Ammon's horn (tissue), 1 donor: ENCODE measurements around the gene AIRE.

Source experiments
- DNase-seq: peaks from one replicate; pipeline ENCODE4 v3.0.0-alpha.2; 2016; ENCODE audit warnings: low spot score

AIRE gene

DNA sequence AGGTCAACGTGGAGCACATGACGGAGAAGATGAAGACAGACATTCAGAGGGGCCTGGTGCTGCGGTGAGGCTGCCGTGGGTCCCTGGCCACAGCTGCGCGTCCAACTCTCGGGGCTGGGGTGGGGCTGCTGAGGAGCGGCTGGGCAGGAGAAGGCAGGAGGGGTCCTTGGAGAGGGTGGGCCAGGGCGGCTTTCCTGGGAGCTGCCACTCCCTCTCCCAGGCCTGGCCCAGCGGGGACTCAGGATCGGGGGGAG is 39.1 kb downstream of the AIRE start:
- no peak for DNase-seq

DNA sequence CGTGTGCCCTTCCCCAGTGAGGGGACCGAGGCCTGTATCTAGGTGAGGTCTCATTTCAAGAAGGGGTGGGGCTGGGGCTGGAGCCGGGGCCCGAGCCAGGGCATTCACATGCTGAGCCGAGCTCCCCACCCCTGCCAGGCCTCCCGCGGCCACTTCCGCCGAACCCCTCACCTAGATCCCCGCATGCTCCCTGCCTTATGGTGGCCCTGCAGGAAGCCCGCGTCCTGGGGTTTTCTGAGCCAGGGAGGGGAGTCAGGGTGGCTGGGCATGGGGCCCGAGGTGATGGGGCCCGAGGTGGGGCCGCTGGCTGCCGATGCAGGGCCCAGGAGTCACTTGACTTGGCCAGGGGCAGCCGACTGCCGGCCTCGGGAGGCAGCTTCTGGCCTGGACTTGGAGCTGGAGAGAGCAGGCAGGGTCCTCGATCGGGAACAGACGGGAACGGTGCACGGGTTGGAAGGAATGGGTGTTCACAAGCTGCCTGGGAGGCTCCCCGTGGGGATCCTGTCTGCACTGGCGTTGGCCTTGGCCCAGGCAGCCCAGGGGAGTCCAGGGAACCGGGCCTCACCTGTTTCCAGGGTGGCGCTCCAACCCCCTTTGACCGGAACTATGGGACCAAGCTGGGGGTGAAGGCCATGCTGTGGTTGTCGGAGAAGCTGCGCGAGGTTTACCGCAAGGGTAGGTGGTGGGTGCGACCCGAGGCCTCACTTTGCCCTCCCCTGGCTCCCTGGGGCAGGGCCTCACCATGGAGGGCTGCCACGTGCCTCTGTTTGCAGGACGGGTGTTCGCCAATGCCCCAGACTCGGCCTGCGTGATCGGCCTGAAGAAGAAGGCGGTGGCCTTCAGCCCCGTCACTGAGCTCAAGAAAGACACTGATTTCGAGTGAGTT is 40.0 kb downstream of the AIRE start:
- DNase-seq, result no peak

DNA sequence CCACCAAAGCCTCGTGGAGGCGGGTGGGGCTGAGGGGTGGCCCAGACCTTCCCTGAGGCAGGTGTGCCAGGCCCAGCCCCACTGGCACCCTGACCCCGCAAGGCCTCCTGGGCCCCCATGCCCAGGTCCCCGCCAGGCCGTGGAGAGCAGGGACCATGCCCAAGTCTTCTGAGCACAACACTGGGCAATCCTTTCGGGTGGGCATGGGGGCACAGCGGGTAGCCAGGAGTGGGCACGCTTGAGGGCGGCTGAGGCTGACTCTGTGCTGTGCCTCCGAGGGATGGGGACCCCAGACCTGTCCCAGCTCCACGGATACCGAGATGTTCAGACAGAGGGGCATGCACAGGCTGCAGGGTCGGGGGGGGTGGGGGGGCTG is 40.6 kb downstream of the AIRE start:
- DNase-seq, result no peak

DNA sequence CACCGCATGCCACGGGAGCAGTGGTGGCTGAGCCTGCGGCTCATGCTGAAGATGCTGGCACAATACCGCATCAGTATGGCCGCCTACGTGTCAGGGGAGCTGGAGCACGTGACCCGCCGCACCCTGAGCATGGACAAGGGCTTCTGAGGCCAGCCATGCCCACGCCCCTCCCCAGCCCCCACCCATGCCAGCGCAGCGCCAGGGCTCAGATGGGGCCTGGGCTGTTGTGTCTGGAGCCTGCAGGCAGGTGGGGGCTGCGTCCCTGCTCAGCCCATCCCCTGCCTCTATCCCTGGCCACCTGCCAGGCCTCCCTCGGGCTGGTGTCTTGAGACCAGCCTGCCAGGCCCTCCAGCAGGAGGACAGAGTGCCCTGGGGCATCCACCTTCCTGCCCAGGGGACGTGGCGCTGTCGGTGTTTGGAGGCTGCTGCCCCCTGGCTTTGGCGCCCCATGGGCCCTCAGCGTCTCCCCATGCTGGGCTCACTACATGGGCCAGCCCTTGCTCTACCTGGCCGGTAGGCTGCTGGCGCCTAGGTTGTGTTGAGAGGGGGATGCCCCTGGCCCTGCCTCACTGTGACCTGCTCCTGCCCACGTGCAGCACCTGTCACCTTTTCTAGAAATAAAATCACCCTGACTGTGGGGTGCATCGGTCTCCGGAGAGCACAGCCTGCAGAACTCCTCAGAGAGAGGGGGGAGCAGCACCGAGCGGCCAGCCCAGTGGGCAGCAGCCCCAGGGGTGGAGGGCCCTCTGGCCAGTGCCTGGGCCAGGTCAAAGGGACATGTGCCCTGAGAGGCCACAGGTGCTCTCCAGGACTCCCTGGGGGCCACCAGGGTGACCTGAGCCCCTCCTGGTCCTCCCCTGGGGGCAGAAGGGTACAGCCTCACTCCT is 41.3 kb downstream of the AIRE start:
- DNase-seq, result no peak

DNA sequence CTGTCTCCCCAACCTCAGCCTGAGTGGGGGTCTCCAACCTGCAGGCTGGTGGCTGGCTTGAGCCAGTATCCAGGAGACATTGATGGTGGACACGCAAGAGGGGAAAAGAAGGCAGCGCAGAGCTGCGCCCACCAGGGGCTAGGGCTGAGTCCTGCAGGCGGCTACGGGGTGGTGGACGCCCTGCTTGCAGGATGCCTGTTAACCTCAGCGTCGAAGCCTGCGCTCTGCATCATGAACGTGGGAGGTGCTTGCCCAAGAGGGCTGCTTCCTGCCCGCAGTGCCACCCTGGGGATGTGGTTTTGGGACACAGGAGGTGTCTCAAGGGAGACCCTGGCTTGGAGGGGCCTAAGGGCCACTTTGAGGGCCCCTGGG is 41.9 kb downstream of the AIRE start:
- no peak for DNase-seq

DNA sequence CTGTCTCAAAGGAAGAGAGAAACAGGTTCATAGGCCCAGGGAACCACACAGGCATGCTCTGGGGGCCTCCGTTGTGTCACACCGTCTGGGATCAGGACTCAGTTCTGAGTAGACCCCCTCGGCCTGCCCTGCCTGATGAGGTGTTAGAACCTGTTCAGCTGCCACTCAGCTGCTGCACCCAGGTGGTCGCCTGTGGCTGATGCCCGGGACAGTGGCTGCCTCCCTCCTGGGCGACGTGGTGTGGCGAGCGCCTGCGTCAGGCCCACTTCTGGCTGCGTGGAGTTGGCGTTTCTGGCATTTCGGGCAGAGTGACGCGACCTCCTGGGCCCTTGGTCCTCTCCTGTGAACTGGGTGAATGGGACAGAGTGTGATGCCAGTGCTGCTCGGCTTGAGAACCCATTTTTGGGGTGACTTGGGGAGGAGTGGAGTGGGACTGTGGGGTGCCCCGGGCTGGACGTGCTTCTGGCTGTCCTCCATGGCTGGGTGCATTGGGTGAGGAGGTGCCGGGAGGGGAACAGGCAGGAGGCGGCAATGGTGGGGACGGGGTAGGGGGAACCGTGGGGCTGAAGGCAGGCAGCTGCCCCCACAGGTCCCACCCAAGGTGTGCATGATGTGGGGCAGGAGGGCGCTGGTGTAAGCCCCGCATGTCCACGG is 42.7 kb downstream of the AIRE start:
- DNase-seq, result no peak

DNA sequence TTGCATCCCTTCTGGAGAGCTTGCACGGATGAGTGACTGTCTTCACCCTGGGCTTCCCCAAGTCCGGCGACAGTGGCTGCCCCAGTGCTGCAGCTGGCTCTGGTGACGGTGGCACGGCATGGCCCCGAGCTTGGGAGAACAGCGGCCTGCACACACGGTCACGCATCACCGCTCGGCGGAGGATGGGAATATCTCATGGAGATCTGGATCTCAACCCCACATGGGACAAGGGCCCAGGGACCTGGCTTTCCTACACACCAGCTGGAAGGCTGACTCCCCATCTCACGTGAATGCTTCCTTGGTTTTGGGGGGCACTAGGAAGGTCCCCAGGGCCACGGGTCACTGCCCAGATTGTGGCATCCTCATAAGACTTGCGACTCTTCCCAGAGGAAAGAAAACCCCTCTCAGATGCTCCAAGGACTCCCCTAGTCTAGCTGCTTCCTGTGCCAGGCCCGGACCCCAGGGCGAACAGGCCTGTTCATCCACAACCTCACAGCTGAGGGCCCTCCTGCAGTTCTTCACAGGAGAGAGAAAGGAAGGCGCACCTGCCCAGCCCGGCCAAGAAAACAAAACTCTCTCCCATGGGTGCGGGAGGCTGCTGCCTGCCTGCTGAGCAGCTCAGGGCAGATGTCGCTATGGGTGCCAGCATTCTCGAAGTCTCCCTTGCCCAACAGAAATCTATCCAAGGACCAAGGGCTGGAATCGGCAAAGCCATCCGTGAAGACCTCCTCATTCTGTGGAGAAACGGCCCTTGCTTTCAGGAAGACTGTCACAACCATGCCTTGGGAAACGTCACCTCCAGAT is 43.6 kb downstream of the AIRE start:
- DNase-seq, result no peak

DNA sequence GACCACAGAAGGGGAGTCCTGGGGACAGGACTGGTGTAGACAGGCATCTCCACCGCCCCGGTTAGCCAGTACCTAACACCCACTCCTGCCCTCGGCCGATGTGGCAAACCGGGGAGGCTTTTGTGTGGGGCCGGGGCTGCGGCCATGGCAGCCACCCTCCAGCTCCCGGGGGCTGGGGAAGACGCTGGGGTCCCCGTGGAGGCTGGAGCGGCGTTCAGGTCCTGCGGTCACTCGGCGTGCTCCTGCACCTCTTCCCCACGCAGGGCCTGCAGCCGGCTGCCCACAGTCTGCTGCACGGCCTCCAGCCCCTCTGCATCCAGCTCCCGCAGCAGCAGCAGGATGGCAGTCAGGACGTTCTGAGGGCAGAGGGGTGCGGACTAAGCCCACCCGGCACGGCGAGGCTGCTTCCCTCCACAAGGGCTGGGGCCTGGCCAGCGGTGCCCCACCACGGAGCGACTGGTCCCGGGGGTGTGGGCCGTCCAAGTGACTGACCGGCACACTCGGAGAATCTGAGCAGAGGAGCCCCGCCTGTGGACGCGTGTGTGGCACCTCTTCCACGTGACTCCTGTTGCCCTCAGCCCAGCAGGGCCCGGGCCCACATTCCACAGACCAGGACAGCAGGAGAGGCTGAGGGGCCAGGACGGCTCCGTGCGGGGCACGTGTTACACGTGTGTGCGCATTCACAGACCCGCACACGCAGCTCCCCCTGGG is 44.5 kb downstream of the AIRE start:
- no peak for DNase-seq

DNA sequence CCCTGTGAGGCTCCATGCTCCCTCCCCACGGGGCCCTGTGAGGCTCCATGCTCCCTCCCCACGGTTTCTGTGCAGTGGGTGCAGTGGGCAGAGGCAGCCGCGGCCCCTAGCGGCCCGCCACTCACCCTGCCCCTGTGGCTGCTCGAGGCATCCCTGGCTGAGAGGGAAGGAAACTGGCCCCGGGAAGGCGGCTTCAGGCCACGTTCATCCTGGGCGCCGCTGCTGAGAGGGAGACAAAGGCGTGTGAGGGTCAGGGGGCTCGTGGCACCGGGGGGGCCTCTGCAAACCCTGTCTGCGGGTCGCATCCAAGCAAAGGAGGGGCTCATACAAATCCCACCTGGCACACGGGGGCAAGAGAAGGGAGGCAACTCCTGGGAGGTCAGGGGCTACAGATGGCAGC is 45.0 kb downstream of the AIRE start:
- no peak for DNase-seq

DNA sequence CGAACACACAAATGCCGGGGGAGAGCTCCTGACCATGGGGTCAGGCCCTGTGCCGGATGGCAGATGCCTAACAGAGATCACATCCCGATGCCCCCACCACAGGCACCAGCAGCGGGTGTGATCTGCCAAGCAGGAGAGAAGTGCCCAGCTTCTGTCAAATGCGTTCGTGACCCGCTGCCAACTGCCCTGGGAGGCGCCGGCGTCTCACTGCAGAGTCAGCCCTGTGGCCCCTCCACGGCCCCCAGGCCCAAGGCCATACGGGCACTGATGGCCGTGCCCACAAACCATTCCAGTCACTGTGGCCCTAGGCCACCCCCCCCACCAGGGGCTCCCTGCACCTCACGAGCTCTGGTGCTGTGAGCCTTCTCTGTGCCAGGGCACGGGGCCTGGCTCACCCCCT is 45.5 kb downstream of the AIRE start:
- no peak for DNase-seq

DNA sequence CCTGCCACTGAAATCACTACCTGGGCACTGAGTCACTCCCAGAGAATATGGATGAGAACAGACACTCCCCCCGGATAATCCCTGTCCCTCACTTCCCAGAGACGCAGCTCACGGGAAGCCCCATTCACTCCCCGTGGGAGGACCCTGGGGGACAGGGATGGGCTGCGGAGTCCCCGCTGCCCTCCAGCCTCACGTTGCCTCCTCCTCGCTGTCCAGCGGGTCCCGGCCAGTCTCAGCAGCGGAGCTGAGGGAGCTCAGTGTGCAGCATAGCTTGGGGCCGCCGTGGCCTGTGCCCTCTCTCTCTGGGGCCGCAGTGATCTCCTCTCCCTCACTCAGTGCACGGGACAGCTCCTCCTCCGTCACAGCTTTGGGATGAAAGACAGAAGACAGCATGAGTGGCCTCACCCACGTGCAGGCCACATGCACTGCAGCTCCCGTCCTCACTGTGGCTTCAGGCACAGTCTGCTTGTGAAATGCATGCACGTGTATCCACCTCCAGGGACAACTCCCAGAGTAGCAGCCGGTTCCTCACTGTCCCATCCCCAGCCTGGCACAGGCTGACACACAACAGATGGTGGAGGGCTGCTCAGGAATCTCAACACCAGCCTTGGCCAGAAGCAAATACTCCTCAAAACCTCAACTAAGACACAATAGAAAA is 46.1 kb downstream of the AIRE start:
- DNase-seq, result no peak

DNA sequence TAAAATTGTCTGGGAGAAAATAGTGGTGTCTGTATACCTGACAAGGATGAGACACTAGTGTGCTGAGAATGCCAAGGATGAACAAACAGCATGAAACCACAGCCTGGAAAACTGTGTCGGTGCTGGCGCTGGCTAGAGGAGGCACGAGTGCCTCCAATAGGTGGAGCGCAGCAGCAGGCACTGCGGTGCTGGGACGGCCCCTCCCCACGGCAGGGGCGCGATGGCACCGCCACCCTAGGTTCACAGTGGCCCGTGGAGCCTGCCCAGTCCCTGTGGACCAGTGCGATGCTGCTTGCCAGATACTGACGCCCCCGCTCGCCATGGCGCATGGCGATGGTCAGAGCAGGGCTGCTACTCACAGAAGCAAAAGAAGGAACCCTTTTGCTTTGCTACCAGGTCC is 46.7 kb downstream of the AIRE start:
- DNase-seq, result no peak

DNA sequence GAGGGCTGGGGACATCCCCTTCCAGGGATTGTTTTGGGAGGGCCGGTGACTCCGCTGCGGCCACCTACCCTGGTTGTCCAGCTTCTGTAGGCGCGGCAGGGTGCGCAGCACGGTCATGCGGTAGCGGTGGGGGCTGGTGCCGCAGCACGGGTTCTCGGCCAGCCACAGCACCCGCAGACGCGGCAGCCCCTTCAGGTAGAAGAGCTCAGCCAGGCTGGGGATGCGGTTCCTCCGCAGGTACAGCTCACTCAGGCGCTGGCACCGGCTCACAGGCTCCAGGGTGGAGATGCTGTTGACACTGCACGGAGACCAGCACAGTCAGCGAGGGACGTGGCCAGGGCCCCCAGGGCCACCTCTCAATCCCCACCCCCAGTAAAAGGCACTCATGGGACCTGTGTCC is 47.3 kb downstream of the AIRE start:
- no peak for DNase-seq

DNA sequence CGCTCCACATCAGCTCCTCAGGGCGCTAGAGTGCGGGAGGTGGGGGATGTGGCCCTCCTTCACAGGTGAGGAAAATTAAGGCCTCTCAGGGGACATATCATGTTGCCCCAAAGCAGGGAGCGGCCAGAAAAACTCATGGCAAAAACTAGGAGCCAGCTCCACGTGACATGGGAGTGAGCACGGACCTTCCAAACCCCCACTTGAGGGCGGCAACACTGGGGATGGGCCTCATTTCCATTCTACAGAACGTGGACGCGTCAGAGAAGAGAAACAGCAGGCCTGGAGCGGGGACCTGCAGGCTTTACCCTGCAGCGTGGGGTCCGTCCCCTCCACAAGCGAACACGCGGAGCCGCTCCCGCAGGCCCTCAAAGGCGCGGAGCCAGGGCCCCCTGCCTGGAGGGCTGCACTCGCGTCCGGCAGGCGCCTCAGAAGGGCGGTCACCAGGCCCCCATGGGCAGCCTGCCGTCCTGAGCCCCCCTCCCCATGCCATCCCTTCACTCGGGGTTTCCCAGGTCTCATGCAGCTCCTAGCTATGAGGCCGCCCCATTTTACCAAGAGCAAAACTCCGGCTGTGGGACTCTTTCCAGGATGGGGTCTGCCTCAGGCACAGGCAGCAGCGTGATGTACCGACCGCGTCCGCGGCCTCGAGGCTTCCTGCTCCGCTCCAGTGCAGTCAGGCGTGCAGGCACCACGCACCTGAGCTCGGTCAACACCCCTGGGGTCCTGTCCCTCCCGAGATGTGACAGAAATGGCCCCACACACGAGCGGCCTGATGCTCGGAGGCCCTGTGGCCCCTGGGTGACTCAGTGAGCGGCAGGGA is 48.0 kb downstream of the AIRE start:
- DNase-seq, result no peak

DNA sequence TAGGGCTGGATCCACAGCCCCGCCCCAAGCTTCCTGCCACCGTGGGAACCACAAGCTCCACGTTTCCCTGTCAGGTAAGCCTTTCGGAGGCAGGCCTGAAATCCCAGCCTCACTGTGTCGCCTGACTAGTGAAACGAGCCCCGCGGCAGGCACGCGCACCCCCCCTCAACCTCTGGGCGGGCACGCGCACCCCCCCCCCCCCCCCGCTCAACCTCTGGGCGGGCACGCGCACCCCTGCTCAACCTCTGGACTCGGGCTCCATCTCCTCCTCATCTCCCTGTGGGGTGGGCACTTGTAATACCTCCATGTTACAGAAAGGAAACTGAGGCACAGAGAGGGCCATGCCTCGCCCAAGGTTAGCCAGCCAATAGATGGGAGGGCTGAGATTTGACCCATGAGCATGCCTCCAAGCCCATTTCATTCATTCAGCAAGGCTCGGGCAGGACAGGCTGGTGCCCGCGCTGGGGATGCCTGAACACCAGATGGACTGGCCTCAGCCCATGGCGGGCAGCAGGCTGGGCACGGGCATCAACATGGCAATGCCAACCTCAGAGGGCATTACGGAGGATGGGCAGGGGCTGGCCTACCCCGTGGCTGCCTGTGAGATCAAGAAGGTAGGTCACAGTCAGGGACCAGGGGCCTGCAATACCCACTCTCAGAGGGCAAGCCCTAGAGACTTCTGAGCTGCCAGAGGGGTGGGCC is 48.8 kb downstream of the AIRE start:
- DNase-seq, result no peak

DNA sequence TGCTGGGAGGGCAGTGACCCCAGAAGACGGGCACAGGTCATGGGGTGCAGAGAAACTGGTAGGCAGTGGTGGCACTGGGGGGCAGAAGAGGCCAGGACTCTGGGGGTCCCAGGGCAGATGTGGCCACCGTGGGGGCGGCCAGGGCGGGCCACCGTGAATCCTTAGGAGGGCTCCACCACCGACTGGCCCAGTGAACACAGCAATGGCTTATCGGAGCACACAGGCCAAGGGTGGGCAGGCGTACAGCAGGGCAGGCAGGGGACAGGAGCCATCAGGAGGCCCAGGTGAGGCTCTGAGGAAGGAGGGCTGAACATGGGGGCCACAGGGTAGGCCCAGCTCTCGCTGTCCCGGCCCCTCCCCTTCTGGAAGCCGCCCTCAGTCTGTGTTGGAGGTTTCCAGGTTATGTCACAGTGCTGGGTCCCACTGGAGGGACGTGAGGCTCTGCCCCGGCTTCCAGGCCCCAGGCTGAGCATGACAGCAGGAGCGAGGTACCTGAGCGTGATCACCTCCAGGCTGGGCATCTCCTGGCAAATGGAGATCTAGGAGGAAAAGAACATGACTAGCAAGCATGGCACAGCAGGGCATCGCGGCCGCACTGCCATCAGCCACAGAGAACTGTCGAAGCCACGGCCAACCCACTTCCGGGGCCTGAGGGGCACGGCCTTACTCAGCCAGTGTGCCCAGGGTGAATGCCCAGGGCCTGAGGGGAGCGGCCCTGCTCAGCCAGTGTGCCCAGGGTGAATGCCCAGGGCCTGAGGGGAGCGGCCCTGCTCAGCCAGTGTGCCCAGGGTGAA is 49.8 kb downstream of the AIRE start:
- no peak for DNase-seq

DNA sequence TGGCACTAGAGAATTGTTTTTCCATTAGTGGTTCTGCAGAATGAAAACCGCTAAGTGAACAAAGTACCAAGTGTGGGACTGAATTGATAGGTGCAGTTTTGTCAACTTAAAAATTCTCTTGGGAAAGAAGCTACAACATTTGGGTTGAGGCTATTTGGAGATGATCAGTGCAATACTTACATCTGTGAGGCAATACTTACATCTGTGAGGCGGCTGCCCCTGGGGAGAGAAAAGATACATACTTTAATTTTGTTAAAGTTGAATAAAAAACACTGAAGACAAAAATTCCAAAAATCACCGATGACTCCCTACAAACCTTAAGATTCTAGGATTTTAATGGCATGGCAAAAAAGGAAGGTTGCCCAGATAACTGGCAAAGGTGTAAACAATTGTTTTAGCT is 51.8 kb downstream of the AIRE start:
- DNase-seq, result no peak
